Testis (tissue), 2 donors: Measurements from ENCODE around the gene ACACA.

Experiments used
- POLR2A ChIP-seq: fragments of 450-650 bp; IDR thresholded peaks from one replicate; pipeline ENCODE4 v1.6.1; 2017; ENCODE audit warnings: antibody characterized with exemption, mild to moderate bottlenecking, moderate library complexity
- TF ChIP-seq, protein P1 (sequence below), 3 experiments: fragments of 450-650 bp in 2 of 3; fragments of 200-600 bp in 1 of 3; sonication (generic) in 1 of 3; IDR thresholded peaks; one replicate each; pipeline ENCODE4 v1.5.1; 2016 to 2019; ENCODE audit warnings: antibody characterized with exemption in 3 of 3, mild to moderate bottlenecking in 2 of 3, moderate library complexity in 1 of 3

DNA sequence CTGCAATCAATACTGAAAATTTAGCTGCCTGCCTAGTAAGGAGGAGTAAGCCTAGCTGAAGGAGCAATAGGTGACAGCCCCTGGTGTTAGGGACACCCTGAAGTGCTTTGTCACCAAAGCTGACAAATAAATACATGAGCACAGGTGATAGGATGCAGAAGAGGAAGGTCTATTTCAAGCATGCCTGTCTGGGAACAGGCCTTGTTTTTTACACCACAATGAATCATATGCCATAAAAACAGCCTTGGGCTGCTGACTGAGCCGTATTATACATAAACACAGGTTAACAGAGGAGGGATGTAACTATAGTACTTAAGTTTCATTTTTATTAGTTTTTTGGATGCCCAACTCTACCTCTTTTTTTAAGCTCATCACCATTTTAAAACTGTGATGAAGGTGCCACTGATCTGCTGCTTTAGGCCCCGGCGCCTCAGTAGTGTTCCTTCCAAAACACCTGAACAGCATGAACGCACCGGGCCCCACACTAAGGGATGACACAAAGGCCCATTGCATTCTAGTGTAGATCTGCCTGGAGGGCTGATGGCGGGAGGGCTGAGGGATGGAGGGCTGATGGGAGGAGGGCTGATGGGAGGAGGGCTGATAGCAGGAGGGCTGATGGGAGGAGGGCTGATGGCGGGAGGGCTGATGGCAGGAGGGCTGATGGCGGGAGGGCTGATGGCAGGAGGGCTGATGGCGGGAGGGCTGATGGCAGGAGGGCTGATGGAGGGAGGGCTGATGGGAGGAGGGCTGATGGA, 307.5 kb downstream of the ACACA start:
- TF ChIP-seq, protein P1, sequence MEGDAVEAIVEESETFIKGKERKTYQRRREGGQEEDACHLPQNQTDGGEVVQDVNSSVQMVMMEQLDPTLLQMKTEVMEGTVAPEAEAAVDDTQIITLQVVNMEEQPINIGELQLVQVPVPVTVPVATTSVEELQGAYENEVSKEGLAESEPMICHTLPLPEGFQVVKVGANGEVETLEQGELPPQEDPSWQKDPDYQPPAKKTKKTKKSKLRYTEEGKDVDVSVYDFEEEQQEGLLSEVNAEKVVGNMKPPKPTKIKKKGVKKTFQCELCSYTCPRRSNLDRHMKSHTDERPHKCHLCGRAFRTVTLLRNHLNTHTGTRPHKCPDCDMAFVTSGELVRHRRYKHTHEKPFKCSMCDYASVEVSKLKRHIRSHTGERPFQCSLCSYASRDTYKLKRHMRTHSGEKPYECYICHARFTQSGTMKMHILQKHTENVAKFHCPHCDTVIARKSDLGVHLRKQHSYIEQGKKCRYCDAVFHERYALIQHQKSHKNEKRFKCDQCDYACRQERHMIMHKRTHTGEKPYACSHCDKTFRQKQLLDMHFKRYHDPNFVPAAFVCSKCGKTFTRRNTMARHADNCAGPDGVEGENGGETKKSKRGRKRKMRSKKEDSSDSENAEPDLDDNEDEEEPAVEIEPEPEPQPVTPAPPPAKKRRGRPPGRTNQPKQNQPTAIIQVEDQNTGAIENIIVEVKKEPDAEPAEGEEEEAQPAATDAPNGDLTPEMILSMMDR (IDR thresholded peaks at IDR 0.05) = no peak
- no peak for TF ChIP-seq POLR2A
